ENCODE data around the gene CNGA2. TPM values are rescaled to one million over a fixed set of nuclear protein-coding genes. Genes with fewer than 3 reads are reported as not detected.

The CNGA2 gene
- total and polyA plus RNA-seq, 2 experiments from 2014 or later, result not detected

DNA sequence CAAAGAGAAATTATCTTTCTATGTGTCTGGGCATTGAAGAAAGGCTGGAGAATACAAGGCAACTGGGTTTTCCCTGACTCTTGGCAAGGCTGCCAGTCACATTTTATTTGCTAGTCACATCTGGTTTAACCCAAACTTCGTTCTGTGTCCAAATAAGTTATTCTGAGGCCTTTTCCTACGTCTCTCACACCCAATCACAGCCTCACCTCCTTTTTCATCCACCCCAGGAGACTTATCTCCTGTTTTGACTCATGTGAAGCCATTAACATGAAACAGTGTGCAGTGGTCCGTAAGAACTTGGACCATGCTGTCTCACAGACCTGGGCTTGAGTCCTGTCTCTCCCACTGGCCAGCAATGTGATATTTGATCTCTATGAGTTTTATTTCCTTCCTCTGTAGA lies 59.3 kb downstream of the CNGA2 start:
- Histone ChIP-seq H3K27me3 (no peaks in the 10 kb centered on the region), H3K27ac (no peak overlapping the region), H3K4me3 (no peak overlapping the region), H3K9me3 (ENCODE audit: low read depth) (no peaks in the 10 kb centered on the region), H3K36me3 (no peaks in the 10 kb centered on the region), H3K4me1 (ENCODE audit: low read depth) (no peaks in the 10 kb centered on the region)
- no peak for DNase-seq (ENCODE audit: low read depth in 1 of 2, low spot score in 1 of 2)
- TF ChIP-seq, protein P1, sequence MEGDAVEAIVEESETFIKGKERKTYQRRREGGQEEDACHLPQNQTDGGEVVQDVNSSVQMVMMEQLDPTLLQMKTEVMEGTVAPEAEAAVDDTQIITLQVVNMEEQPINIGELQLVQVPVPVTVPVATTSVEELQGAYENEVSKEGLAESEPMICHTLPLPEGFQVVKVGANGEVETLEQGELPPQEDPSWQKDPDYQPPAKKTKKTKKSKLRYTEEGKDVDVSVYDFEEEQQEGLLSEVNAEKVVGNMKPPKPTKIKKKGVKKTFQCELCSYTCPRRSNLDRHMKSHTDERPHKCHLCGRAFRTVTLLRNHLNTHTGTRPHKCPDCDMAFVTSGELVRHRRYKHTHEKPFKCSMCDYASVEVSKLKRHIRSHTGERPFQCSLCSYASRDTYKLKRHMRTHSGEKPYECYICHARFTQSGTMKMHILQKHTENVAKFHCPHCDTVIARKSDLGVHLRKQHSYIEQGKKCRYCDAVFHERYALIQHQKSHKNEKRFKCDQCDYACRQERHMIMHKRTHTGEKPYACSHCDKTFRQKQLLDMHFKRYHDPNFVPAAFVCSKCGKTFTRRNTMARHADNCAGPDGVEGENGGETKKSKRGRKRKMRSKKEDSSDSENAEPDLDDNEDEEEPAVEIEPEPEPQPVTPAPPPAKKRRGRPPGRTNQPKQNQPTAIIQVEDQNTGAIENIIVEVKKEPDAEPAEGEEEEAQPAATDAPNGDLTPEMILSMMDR (IDR thresholded peaks at IDR 0.05; ENCODE audit: low read depth, low read length), result no peak

Other genes with a start within 250 kb of the CNGA2 start
- gene PASD1, start 171.1 kb upstream of the CNGA2 start, total RNA-seq, result 0.18 and 0.30 TPM in 2 replicates
- gene PASD1, start 171.1 kb upstream of the CNGA2 start, polyA plus RNA-seq, result 0.13 TPM in 1 of 2 replicates, not detected in the other
- gene PRRG3, start 39.3 kb upstream of the CNGA2 start, total RNA-seq, result 4.8 and 10.6 TPM in 2 replicates
- gene PRRG3, start 39.3 kb upstream of the CNGA2 start, polyA plus RNA-seq, result 5.6 and 18.1 TPM in 2 replicates
- gene FATE1, start 18.7 kb upstream of the CNGA2 start, total RNA-seq, result 0.15 and 0.18 TPM in 2 replicates
- not detected in 2 replicates for gene FATE1, start 18.7 kb upstream of the CNGA2 start, polyA plus RNA-seq
- gene MAGEA4, start 178.1 kb downstream of the CNGA2 start, total RNA-seq, result not detected in 2 replicates
- not detected in 2 replicates for gene MAGEA4, start 178.1 kb downstream of the CNGA2 start, polyA plus RNA-seq
- 1.5 and 2.5 TPM in 2 replicates for gene GABRE, start 239.9 kb downstream of the CNGA2 start, total RNA-seq
- gene GABRE, start 239.9 kb downstream of the CNGA2 start, polyA plus RNA-seq, result 0.60 and 1.0 TPM in 2 replicates

Data from cardiac muscle cell (in vitro differentiated cells and primary cell).